NCI-H2196 treated with DMSO at 0.1 percent for 48 hours (cell line): ENCODE measurements around the gene RASA2.
"Not testable (repeated sequence)": the region's sequence is repeated elsewhere in the genome, so short reads cannot be mapped to it uniquely, and the experiment has no call there.

Source experiments
- DNase-seq: peaks from one replicate; lab custom pipeline; 2025; ENCODE audit not compliant: unreplicated experiment; lab: John Stamatoyannopoulos, UW

Gene RASA2

GRCh38 chr3:141457624-141458236 is 29.1 kb upstream of the RASA2 start:
- DNase-seq: no peak

GRCh38 chr3:141459008-141459407 is 27.8 kb upstream of the RASA2 start:
- no peak for DNase-seq

GRCh38 chr3:141460097-141460704 is 26.6 kb upstream of the RASA2 start:
- DNase-seq: peak; percentile 81

- DNase-seq: peak; percentile 36
Measured at GRCh38 chr3:141462176-141462859, 24.5 kb upstream of the RASA2 start.

GRCh38 chr3:141465221-141465620 is 21.6 kb upstream of the RASA2 start:
- no peak for DNase-seq

GRCh38 chr3:141466633-141467169 is 20.1 kb upstream of the RASA2 start:
- no peak for DNase-seq

GRCh38 chr3:141469720-141470119 is 17.1 kb upstream of the RASA2 start:
- DNase-seq: no peak

- no peak for DNase-seq
Measured at GRCh38 chr3:141471160-141471559, 15.7 kb upstream of the RASA2 start.

- DNase-seq: no peak
Measured at GRCh38 chr3:141476033-141476432, 10.8 kb upstream of the RASA2 start.

- DNase-seq: peak; percentile 76
Measured at GRCh38 chr3:141477224-141477623, 9.6 kb upstream of the RASA2 start.

GRCh38 chr3:141478139-141478538 is 8.7 kb upstream of the RASA2 start:
- no peak for DNase-seq

GRCh38 chr3:141478840-141479239 is 8.0 kb upstream of the RASA2 start:
- DNase-seq: not testable (repeated sequence)

GRCh38 chr3:141482245-141482922 is 4.4 kb upstream of the RASA2 start:
- no peak for DNase-seq

GRCh38 chr3:141484701-141485287 is 2.0 kb upstream of the RASA2 start:
- no peak for DNase-seq

GRCh38 chr3:141485641-141486495 is 959 bp upstream of the RASA2 start:
- DNase-seq: no peak

GRCh38 chr3:141486496-141486745 is 406 bp upstream of the RASA2 start:
- no peak for DNase-seq

GRCh38 chr3:141487521-141488252 is 860 bp downstream of the RASA2 start:
- peak; percentile 76 for DNase-seq

GRCh38 chr3:141489203-141489602 is 2.4 kb downstream of the RASA2 start:
- DNase-seq: no peak

- no peak for DNase-seq
Measured at GRCh38 chr3:141491081-141491480, 4.3 kb downstream of the RASA2 start.

- DNase-seq: no peak
Measured at GRCh38 chr3:141491929-141492328, 5.1 kb downstream of the RASA2 start.
